H1 (cell line): Measurements from ENCODE around the gene ACSL3. TPM values are rescaled to one million over a fixed set of nuclear protein-coding genes. Genes with fewer than 3 reads are reported as not detected.

Source experiments
- CTCF ChIA-PET: fragments of 300-600 bp; sonication (Branson Sonifier 250); formaldehyde crosslinking; loops from one replicate; lab custom pipeline; 2021; ENCODE audit not compliant: partially characterized antibody; lab: Charles Lee
- POLR2A ChIA-PET: fragments of 300-600 bp; sonication (Branson Sonifier 250); formaldehyde crosslinking; loops from one replicate; lab custom pipeline; 2021; ENCODE audit warnings: inconsistent platforms; ENCODE audit not compliant: partially characterized antibody; lab: Charles Lee
- DNase-seq, 2 experiments: peaks; one replicate each; pipeline versions ENCODE4 v3.0.0 to v3.0.0-alpha.2; 2010 to 2022; ENCODE audit warnings: low spot score in 2 of 2, low read depth in 1 of 2, mixed read lengths in 1 of 2
- FAIRE-seq: peaks from 2 replicates; lab custom pipeline; 2011; peaks lifted over from hg19 to GRCh38; lab: Jason Lieb, UNC
- H2AFZ ChIP-seq: 2 replicates; pipeline ENCODE4 v1.8.1; 2012; ENCODE audit warnings: low read length, inconsistent platforms
- H2AK5ac ChIP-seq: 2 replicates; pipeline ENCODE4 v1.6.1; 2013; ENCODE audit warnings: low read depth, low read length
- H2BK120ac ChIP-seq: replicated peaks from 2 replicates; pipeline ENCODE3; 2013; ENCODE audit warnings: low read depth, low read length, inconsistent platforms
- H2BK12ac ChIP-seq: 2 replicates; pipeline ENCODE4 v1.6.1; 2013; ENCODE audit warnings: low read depth, low read length
- H2BK15ac ChIP-seq: 2 replicates; pipeline ENCODE4 v1.6.1; 2013; ENCODE audit warnings: low read length
- H2BK20ac ChIP-seq: 2 replicates; pipeline ENCODE4 v1.6.1; 2013; ENCODE audit warnings: low read length
- H2BK5ac ChIP-seq: 2 replicates; pipeline ENCODE4 v1.6.1; 2013; ENCODE audit warnings: low read depth, low read length
- H3K14ac ChIP-seq: 2 replicates; pipeline ENCODE4 v1.6.1; 2013; ENCODE audit warnings: inconsistent platforms; ENCODE audit not compliant: insufficient read length
- H3K18ac ChIP-seq: 2 replicates; pipeline ENCODE4 v1.6.1; 2013; ENCODE audit warnings: low read length; ENCODE audit errors: extremely low read depth
- H3K23ac ChIP-seq: 2 replicates; pipeline ENCODE4 v1.6.1; 2013; ENCODE audit warnings: inconsistent platforms; ENCODE audit not compliant: insufficient read length
- H3K23me2 ChIP-seq: 2 replicates; pipeline ENCODE4 v1.6.1; 2013; ENCODE audit warnings: low read depth, low read length
- H3K27ac ChIP-seq: 2 replicates; pipeline ENCODE4 v1.6.1; 2011; ENCODE audit warnings: low read depth, low read length, inconsistent platforms
- H3K27me3 ChIP-seq, 4 experiments: replicated peaks in 1 of 4; 1 replicate in 1 of 4; 2 replicates in 3 of 4; pipeline versions ENCODE4 v1.6.1 to v1.8.1; 2011 to 2013; ENCODE audit warnings: low read length in 3 of 4, mild to moderate bottlenecking in 3 of 4, inconsistent platforms in 2 of 4, mixed read lengths in 2 of 4, moderate library complexity in 1 of 4; ENCODE audit not compliant: control insufficient read depth in 3 of 4, insufficient read depth in 3 of 4; ENCODE audit errors: extremely low read depth in 1 of 4
- H3K36me3 ChIP-seq, 4 experiments: 2 replicates each; pipeline versions ENCODE4 v1.6.1 to v1.8.1; 2011 to 2013; ENCODE audit warnings: mild to moderate bottlenecking in 4 of 4, low read length in 3 of 4, moderate library complexity in 2 of 4, control low read depth in 1 of 4, inconsistent platforms in 1 of 4; ENCODE audit not compliant: insufficient read depth in 4 of 4, control insufficient read depth in 2 of 4
- H3K4ac ChIP-seq: replicated peaks from 2 replicates; pipeline ENCODE3; 2013; ENCODE audit warnings: low read length, low read depth, mixed read lengths, inconsistent platforms; ENCODE audit not compliant: insufficient read length
- H3K4me1 ChIP-seq, 4 experiments: replicated peaks in 1 of 4; 1 replicate in 1 of 4; 2 replicates in 3 of 4; pipeline versions ENCODE4 v1.6.1 to v1.8.1; 2011 to 2013; ENCODE audit warnings: low read length in 3 of 4, inconsistent platforms in 2 of 4, mixed read lengths in 1 of 4; ENCODE audit not compliant: insufficient read depth in 4 of 4, control insufficient read depth in 3 of 4
- H3K4me2 ChIP-seq, 2 experiments: 2 replicates each; pipeline versions ENCODE4 v1.6.1 to v1.8.1; 2011 to 2013; ENCODE audit warnings: low read depth in 2 of 2, low read length in 2 of 2, control low read depth in 1 of 2, inconsistent platforms in 1 of 2, mild to moderate bottlenecking in 1 of 2; ENCODE audit not compliant: insufficient read depth in 1 of 2
- H3K4me3 ChIP-seq, 4 experiments: fragments of 200-600, 300-600 bp in 1 of 4; sonication (generic), shearing (Covaris generic), sonication (Bioruptor Twin) in 1 of 4; 2 replicates each; pipeline versions ENCODE4 v1.5.1 to v1.8.1; 2011 to 2016; ENCODE audit warnings: low read length in 4 of 4, low read depth in 3 of 4, control low read depth in 2 of 4, inconsistent platforms in 2 of 4, mild to moderate bottlenecking in 2 of 4, mixed read lengths in 1 of 4, moderate library complexity in 1 of 4; ENCODE audit not compliant: insufficient read depth in 2 of 4; ENCODE audit errors: extremely low read depth in 1 of 4
- H3K56ac ChIP-seq: replicated peaks from 2 replicates; pipeline ENCODE3; 2013; ENCODE audit warnings: low read depth, mild to moderate bottlenecking, mixed read lengths, low read length, inconsistent platforms; ENCODE audit not compliant: insufficient read length
- H3K79me1 ChIP-seq: 2 replicates; pipeline ENCODE4 v1.6.1; 2013; ENCODE audit warnings: low read depth, low read length, control low read depth
- H3K79me2 ChIP-seq, 2 experiments: 2 replicates each; pipeline versions ENCODE4 v1.6.1 to v1.8.1; 2012 to 2013; ENCODE audit warnings: low read length in 2 of 2, mild to moderate bottlenecking in 2 of 2, inconsistent platforms in 1 of 2; ENCODE audit not compliant: insufficient read depth in 2 of 2, control insufficient read depth in 1 of 2
- H3K9ac ChIP-seq, 4 experiments: replicated peaks in 1 of 4; 1 replicate in 1 of 4; 2 replicates in 3 of 4; pipeline versions ENCODE4 v1.6.1 to v1.8.1; 2011 to 2013; ENCODE audit warnings: low read depth in 3 of 4, low read length in 3 of 4, control low read depth in 2 of 4, mild to moderate bottlenecking in 2 of 4, moderate library complexity in 2 of 4, inconsistent platforms in 1 of 4; ENCODE audit errors: extremely low read depth in 1 of 4
- H3K9me3 ChIP-seq, 2 experiments: 2 replicates each; pipeline versions ENCODE4 v1.6.1 to v1.8.1; 2012 to 2013; ENCODE audit warnings: mild to moderate bottlenecking in 2 of 2, moderate library complexity in 2 of 2, control low read depth in 1 of 2, inconsistent platforms in 1 of 2, low read depth in 1 of 2, low read length in 1 of 2, mixed read lengths in 1 of 2; ENCODE audit not compliant: insufficient read depth in 2 of 2
- H4K20me1 ChIP-seq, 2 experiments: replicated peaks in 1 of 2; 2 replicates each; pipeline versions ENCODE3 to v1.8.1; 2011 to 2013; ENCODE audit warnings: inconsistent platforms in 2 of 2, low read length in 2 of 2, mild to moderate bottlenecking in 1 of 2; ENCODE audit not compliant: insufficient read depth in 2 of 2, control insufficient read depth in 1 of 2
- H4K5ac ChIP-seq: 2 replicates; pipeline ENCODE4 v1.6.1; 2013; ENCODE audit warnings: low read length, low read depth, mixed read lengths, inconsistent platforms; ENCODE audit not compliant: insufficient read length
- H4K8ac ChIP-seq: 2 replicates; pipeline ENCODE4 v1.8.0; 2013; ENCODE audit warnings: mild to moderate bottlenecking, moderate library complexity, low read length, inconsistent platforms; ENCODE audit not compliant: insufficient read depth; ENCODE audit errors: extremely low read depth
- H4K91ac ChIP-seq: replicated peaks from 2 replicates; pipeline ENCODE3; 2013; ENCODE audit warnings: low read length, mixed read lengths, inconsistent platforms; ENCODE audit not compliant: insufficient read length
- CBX8 ChIP-seq: fragments of 300-800, 300-1000 bp; sonication (generic); IDR thresholded peaks from 2 replicates; pipeline ENCODE4 v1.7.1; 2016; ENCODE audit warnings: low read depth, low read length, borderline replicate concordance
- CEBPB ChIP-seq: IDR thresholded peaks from 2 replicates; pipeline ENCODE4 v1.6.1; 2012; ENCODE audit warnings: low read depth, low read length
- CREB1 ChIP-seq: IDR thresholded peaks from 2 replicates; pipeline ENCODE4 v1.6.1; 2012; ENCODE audit warnings: inconsistent platforms
- FOSL1 ChIP-seq: IDR thresholded peaks from 2 replicates; pipeline ENCODE4 v1.6.1; 2011; ENCODE audit warnings: mild to moderate bottlenecking, low read depth, low read length, moderate library complexity; ENCODE audit not compliant: insufficient read depth
- HDAC6 ChIP-seq: IDR thresholded peaks from one replicate; pipeline ENCODE4 v1.7.1; 2012; ENCODE audit warnings: low read depth, mild to moderate bottlenecking, inconsistent platforms, low read length, moderate library complexity
- KDM1A ChIP-seq: fragments of 200-600, 300-600 bp; sonication (generic); IDR thresholded peaks from 2 replicates; pipeline ENCODE4 v1.7.1; 2016; ENCODE audit warnings: mild to moderate bottlenecking, low read length, borderline replicate concordance
- NRF1 ChIP-seq: IDR thresholded peaks from 2 replicates; pipeline ENCODE4 v1.6.1; 2011; ENCODE audit warnings: mild to moderate bottlenecking, low read depth, low read length, improper control_type of control experiment
- PHF8 ChIP-seq: fragments of 200-600 bp; sonication (generic); conservative IDR thresholded peaks from 2 replicates; pipeline ENCODE4 v1.7.1; 2012; ENCODE audit warnings: low read depth, mild to moderate bottlenecking, inconsistent platforms, low read length, moderate library complexity
- POLR2A ChIP-seq, 2 experiments: IDR thresholded peaks; 1 replicate in 1 of 2; 2 replicates in 1 of 2; pipeline ENCODE4 v1.6.1; 2011; ENCODE audit warnings: low read depth in 2 of 2, low read length in 2 of 2, mild to moderate bottlenecking in 2 of 2; ENCODE audit errors: control extremely low read depth in 1 of 2
- POU5F1 ChIP-seq: IDR thresholded peaks from 2 replicates; pipeline ENCODE4 v1.6.1; 2011; ENCODE audit warnings: low read depth, mild to moderate bottlenecking, low read length, moderate library complexity
- RNF2 ChIP-seq: fragments of 200-900, 300-1000 bp; sonication (generic); IDR thresholded peaks from 2 replicates; pipeline ENCODE4 v1.7.1; 2016; ENCODE audit warnings: borderline replicate concordance, low read depth, mild to moderate bottlenecking, antibody characterized with exemption, low read length; ENCODE audit not compliant: poor library complexity, severe bottlenecking; ENCODE audit errors: missing control alignments
- RXRA ChIP-seq: IDR thresholded peaks from 2 replicates; pipeline ENCODE4 v1.6.1; 2011; ENCODE audit warnings: low read depth, mild to moderate bottlenecking, low read length, moderate library complexity; ENCODE audit not compliant: insufficient read depth
- SAP30 ChIP-seq: fragments of 300-600 bp; sonication (generic); IDR thresholded peaks from 2 replicates; pipeline ENCODE4 v1.7.1; 2012; ENCODE audit warnings: low read length, moderate library complexity, mild to moderate bottlenecking, inconsistent platforms; ENCODE audit not compliant: insufficient read depth, insufficient replicate concordance
- SP1 ChIP-seq: IDR thresholded peaks from 2 replicates; pipeline ENCODE4 v1.6.1; 2011; ENCODE audit warnings: low read depth, low read length
- SRF ChIP-seq: IDR thresholded peaks from 2 replicates; pipeline ENCODE4 v1.6.1; 2011; ENCODE audit warnings: mild to moderate bottlenecking, low read depth, low read length, moderate library complexity
- WGBS, 2 experiments: shearing (Covaris generic) in 1 of 2; methylation state at CpG; one replicate each; pipeline versions ENCODE4 v1.1.6 to v1.1.7; 2013 to 2015; ENCODE audit warnings: low lambda C conversion rate in 2 of 2, mixed read lengths in 2 of 2, inconsistent platforms in 1 of 2, low coverage in 1 of 2, missing lambda C conversion rate in 1 of 2; ENCODE audit not compliant: insufficient replicate concordance in 2 of 2, insufficient coverage in 1 of 2, insufficient read length in 1 of 2; ENCODE audit errors: extremely low coverage in 1 of 2, missing lambda C conversion rate in 1 of 2; 5-methylcytosine and 5-hydroxymethylcytosine counted together
- polyA plus RNA-seq, 7 experiments: library from polyadenylated mRNA; depleted of rRNA in 3 of 7; stranded (reverse) in 5 of 7; unstranded in 2 of 7; fragments of >200 nt in 5 of 7; fragments of 200-250 nt in 2 of 7; gene quantifications; 1 replicate in 5 of 7; 2 replicates in 1 of 7; 4 replicates in 1 of 7; pipeline versions ENCODE4 v1.2.1 to v1.2.3, GENCODE V29; 2011 to 2013; ENCODE audit warnings: missing spikeins in 2 of 7, mixed read lengths in 2 of 7
- total RNA-seq: library from RNA; stranded (reverse); fragmentation: NEBNext Ultra II Directional; extraction: Animal tissue kit (Norgen Biotek cat#: 25700); gene quantifications from 2 replicates; pipeline ENCODE4 v1.2.1, GENCODE V29; 2021

ACSL3 gene
- total and polyA plus RNA-seq, 2 of the 8 experiments (the other 6 are each of a cell fraction or from before 2014, with no cell fraction given) = 37.5 to 98.1 TPM

- no peak overlapping the region for H3K23ac ChIP-seq
- H3K14ac ChIP-seq = no peak overlapping the region
- H2BK15ac ChIP-seq = no peak overlapping the region
- peaks cover 52 to 100% of the 10 kb centered on the region in 2 experiments for H3K79me2 ChIP-seq
- ChIA-PET CTCF (interaction anchor here (1.2 to 1.7 kb wide), 2 partner anchors 12 to 180 kb away, joined by 3 to 4 read pairs; no protein-coding TSS in a partner anchor), POLR2A (interaction anchor here (0.7 to 1.0 kb wide), 3 partner anchors 11 to 187 kb away, joined by 3 to 4 read pairs (median 3); no protein-coding TSS in a partner anchor)
- DNase-seq = no peak
- H2AK5ac ChIP-seq = peak overlapping the region; percentile 65; the same call in 1 of the 2 replicates
- H2BK12ac ChIP-seq = no peak overlapping the region
- no peak overlapping the region for H4K5ac ChIP-seq
- H3K36me3 ChIP-seq = no peaks in the 10 kb centered on the region
- H2BK120ac ChIP-seq = no peak overlapping the region
- FAIRE-seq = no peak
- H3K27ac ChIP-seq = no peak overlapping the region
- no peak overlapping the region; a peak in 1 of 4 replicates for H3K4me2 ChIP-seq
- no peaks in the 10 kb centered on the region for H3K27me3 ChIP-seq
- H2BK5ac ChIP-seq = no peak overlapping the region
- H2AFZ ChIP-seq = no peak overlapping the region
- H3K9me3 ChIP-seq = no peaks in the 10 kb centered on the region
- peaks cover 16 to 19% of the 10 kb centered on the region in 2 experiments for H4K20me1 ChIP-seq
- no peak overlapping the region for H4K8ac ChIP-seq
- H2BK20ac ChIP-seq = no peak overlapping the region
- H3K4me1 ChIP-seq = peaks cover 0 to 10% (median 8%) of the 10 kb centered on the region in 4 experiments
- no peak overlapping the region for H4K91ac ChIP-seq
- 90 to 100% methylated on average over 1 to 5 of the region's 5 CpGs for WGBS, 2 experiments
- no peaks in the 10 kb centered on the region for H3K23me2 ChIP-seq
- H3K9ac ChIP-seq = no peak overlapping the region
- H3K18ac ChIP-seq = no peak overlapping the region
- H3K4ac ChIP-seq = no peak overlapping the region
- H3K4me3 ChIP-seq = no peak overlapping the region
- peaks cover 10% of the 10 kb centered on the region for H3K79me1 ChIP-seq
- no peak overlapping the region for H3K56ac ChIP-seq
- TF ChIP-seq CEBPB = no peak
- no peak for TF ChIP-seq CREB1
- TF ChIP-seq SRF = no peak
- TF ChIP-seq RXRA = no peak
- TF ChIP-seq RNF2 = no peak
- no peak for TF ChIP-seq FOSL1
- no peak for TF ChIP-seq SAP30
- no peak for TF ChIP-seq CBX8
- no peak for TF ChIP-seq POU5F1
- no peak for TF ChIP-seq NRF1
- no peak for TF ChIP-seq PHF8
- TF ChIP-seq KDM1A = no peak
- no peak for TF ChIP-seq HDAC6
- no peak for TF ChIP-seq POLR2A (IDR thresholded peaks at IDR 0.05; ENCODE audit: control extremely low read depth in 1 of 2, low read depth in 2 of 2, low read length in 2 of 2)
- TF ChIP-seq SP1 = no peak
Measured at GRCh38 chr2:222871291-222871690, 10.5 kb downstream of the ACSL3 start.
